ACHN (cell line): ENCODE data around the gene MST1R.
"Not testable (repeated sequence)": the region's sequence is repeated elsewhere in the genome, so short reads cannot be mapped to it uniquely, and the experiment has no call there.

ENCODE experiments used
- DNase-seq: peaks from one replicate; pipeline ENCODE4 v3.0.0-alpha.2; 2015
- in situ Hi-C: cut with HindIII; loops from 2 replicates; pipeline ENCODE4 v1.10.0; 2017; ENCODE audit warnings: low sequenced_read_pairs, low pct_ligation_motif_present, low pct_unique_long_range_greater_than_20kb

MST1R gene

DNA sequence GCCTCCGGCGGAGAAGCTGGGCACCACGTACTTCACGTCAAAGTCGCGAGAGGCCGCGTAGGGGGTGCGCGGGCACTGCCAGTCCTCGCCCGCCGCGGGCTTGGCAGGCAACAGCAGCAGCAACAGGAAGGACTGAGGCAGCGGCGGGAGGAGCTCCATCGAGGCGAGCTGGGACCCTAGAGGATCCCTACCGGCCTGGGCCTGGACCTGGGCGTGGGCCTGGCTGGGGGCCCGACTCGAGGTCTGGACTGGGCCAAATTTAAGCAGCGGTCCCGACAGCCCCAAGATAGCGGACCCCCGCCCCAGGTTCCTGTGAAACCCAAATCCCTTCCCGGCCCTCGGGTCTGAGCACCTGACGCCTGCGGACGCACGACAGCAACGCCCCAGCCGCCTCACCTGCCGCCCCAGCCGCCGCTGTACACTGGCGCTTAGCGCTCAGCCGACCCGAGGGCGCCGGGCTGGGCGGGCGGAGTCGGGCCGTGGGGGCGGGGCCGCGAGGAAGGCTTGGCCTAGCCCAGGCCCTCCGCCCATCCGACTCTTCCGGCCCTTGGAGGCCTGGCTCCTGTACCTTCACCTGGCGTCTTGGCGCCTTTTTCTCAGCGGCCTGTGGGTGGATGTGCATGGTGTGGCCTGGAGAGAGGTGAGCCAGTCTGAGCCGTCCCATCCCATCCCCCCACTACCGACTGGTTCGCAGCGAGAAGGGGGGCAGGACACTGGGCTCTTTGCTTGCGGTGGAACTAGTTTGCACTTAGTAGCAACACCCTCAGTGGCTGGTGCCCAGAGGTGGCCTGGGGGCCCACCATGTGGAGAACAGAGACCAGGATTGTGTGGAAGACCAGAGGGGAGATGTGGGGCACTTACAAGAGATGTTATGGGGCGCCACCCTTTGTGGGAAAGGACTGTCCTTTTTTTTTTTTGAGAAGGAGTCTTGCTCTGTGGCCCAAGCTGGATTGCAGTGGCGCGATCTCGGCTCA lies at the start of gene MST1R:
Gene MST1R, minus strand, starts transcription at position 423 of the 974 bp plus-strand sequence. Its CDS starts 264 bp downstream, at position 159.
- DNase-seq = peak; percentile 66
- in situ Hi-C loops = no loop called here

DNA sequence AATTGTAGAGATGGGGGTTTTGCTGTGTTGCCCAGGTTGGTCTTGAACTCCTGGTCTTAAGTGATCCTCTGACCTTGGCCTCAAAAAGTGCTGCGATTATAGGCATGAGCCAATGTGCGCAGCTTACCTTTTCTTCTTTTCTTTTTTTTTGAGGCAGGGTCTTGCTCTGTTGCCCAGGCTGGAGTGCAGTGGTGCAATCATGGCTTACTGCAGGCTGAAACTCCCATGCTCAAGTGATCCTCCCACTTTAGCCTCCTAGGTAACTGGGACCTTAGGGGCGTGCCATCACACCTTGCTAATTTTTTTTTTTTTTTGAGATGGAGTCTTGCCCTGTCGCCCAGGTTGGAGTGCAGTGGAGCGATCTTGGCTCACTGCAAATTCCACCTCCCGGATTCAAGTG lies 49.3 kb upstream of the MST1R start:
- no peak for DNase-seq
- in situ Hi-C loops = no loop called here

DNA sequence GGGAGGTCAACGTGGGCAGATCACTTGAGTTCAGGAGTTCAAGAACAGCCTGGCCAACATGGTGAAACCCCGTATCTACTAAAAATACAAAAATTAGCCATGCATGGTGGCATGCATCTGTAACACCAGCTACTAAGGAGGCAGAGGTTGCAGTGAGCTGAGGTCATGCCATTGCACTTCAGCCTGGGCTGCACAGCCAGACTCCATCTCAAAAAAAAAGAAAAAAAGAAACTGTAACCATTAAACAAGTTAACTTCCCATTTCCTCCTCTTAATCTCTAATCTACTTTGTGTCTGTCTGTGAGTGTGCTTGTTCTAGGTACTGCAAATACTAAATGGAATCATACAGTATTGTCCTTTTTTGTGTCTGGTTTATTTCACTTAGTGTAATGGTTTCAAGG lies 39.0 kb upstream of the MST1R start:
- in situ Hi-C loops = no loop called here
- no peak for DNase-seq

DNA sequence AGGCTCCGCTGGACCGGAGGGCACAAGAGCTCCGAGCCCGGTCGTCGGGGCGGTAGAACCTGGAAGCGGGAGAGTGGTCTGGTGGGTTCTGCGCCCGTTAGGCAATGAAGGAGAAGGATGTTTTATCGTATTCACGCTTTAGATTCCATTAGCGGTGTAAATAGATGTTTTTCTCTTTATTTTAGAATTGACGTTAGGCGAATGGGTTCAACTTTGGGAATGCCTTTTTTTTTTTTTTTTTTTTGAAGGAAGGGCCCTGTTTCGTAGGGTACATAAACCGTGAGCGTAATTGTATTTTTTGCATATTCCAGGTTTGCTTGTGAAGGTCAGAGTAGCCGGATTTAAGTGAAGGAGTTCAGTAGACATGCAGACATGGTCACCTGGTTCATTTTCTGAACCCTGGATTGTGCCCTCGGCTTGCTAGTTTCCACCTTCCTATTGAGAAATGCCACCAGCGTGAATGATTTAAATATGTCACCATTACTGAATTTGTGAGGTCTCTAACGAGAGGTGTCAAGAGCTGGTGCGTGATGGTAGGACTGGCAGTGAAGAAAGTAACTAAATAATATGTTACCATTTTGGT lies 37.1 kb upstream of the MST1R start:
- peak; percentile 6 for DNase-seq
- in situ Hi-C loops = no loop called here

DNA sequence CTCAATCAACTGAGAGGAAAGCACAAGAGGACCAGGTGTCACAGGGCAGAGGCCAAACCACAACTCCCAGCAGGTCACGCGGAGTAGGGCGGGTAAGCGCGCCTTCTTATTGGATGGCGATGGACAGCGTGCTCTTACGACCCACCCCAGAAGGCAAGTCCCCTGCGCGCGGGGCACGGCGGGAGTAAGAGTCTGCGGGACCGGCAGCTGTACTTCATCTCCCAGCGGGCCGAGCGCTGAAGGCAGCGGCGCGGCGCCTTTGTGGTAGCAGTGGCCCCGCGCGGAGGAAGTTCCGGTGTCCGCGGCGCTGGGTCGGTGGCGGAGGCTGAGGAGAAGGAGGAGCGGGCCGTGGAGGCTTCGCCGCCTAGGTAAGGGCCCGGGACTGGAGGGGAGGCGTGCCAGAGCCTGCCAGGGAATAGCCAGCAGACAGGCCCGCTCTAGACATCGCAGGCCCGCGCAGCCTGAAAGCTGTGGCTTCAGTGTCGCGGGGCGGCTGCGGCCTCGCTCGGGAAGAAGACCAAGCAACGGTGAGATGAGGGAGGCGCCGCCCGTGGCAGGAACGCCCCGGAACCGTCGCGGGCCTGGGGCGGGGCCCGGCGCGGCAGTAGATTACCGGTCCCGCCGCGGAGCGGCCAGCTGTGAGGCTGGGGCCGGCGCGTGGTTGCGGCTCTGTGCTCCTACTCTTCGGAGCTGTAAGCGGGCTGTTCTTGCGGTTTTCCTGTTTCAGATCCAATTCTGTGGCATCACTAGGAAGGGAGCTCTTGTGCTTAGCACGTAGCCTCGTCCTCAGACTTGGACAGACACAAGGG lies 36.4 kb upstream of the MST1R start, which contains the start of gene RBM6:
Gene RBM6, plus strand, starts transcription at position 293 of the 809 bp plus-strand sequence. CDS start 22,492 bp downstream, outside the sequence.
- peak; percentile 95 for DNase-seq
- in situ Hi-C loops = no loop called here

DNA sequence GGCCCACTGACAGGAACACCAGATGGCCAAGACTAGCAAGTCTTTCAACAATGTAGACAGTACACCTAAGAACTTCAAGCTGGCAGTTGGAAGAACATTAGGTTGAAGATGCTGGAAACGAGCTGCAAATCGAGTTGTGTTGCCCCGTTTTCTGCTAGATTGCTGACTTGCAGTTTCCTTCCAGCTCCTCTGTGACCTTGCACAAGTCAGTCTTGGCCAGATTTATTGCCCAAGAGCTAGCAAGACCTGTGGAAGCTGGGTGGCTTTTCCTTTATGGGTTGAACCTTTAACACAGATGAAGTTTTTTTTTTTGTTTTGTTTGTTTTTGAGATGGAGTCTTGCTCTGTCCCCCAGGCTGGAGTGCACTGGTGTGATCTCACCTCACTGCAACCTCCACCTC lies 33.4 kb upstream of the MST1R start:
- DNase-seq = no peak
- in situ Hi-C loops = no loop called here

DNA sequence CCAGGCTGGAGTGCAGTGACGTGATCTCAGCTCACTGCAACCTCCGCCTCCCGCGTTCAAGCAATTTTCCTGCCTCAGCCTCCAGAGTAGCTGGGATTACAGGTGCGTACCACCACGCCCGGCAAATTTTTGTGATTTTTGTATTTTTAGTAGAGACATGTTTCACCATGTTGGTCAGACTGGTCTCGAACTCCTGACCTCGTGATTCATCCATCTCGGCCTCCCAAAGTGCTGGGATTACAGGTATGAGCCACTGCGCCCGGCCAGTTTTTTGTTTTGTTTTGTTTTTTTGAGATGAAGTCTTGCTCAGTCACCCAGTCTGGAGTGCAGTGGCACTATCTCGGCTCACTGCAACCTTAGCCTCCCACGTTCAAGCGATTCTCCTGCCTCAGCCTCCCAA lies 28.6 kb upstream of the MST1R start:
- DNase-seq, in situ Hi-C loops: not testable (repeated sequence)

DNA sequence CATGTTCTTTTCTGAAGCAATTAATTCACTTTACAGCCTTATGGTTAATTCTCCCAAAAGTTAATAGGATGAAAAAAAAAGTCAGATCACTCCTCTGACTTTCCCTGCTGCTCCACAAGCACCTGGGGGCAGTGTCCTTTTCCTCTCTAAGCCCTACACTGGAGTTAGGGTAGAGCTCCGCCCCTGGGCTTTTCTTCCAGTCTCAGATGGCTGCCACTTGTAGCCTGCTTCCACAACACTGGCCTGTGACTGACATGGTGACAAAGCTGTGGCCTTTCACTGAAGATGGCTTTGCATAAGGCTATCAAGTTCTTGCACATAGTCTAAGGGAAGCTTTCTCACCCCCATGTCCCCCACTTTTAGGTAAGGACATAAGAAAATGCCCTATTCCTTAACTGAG lies 27.2 kb upstream of the MST1R start:
- in situ Hi-C loops = no loop called here
- peak; percentile 58 for DNase-seq

DNA sequence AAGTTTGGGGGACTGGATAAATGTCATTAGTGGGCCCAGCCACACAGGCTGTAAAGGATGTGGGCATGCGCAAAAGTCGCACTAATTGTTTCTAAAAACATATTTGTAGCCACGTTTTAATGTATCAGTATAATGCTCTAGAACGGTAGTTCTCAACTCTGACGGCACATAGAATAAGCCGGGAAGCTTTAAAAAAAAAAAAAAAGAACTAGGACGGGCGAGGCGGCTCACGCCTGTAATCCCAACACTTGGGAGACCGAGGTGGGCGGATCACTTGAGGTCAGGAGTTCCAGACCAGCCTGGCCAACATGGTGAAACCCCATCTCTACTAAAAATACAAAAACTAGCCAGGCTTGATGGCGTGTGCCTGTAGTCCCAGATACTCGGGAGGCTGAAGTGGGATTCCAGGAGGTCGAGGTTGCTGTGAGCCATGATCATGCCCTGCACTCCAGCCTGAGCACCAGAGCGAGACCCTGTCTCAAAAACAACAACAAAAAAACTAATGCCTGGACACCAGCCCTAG lies 26.6 kb upstream of the MST1R start:
- DNase-seq = no peak
- in situ Hi-C loops = no loop called here

DNA sequence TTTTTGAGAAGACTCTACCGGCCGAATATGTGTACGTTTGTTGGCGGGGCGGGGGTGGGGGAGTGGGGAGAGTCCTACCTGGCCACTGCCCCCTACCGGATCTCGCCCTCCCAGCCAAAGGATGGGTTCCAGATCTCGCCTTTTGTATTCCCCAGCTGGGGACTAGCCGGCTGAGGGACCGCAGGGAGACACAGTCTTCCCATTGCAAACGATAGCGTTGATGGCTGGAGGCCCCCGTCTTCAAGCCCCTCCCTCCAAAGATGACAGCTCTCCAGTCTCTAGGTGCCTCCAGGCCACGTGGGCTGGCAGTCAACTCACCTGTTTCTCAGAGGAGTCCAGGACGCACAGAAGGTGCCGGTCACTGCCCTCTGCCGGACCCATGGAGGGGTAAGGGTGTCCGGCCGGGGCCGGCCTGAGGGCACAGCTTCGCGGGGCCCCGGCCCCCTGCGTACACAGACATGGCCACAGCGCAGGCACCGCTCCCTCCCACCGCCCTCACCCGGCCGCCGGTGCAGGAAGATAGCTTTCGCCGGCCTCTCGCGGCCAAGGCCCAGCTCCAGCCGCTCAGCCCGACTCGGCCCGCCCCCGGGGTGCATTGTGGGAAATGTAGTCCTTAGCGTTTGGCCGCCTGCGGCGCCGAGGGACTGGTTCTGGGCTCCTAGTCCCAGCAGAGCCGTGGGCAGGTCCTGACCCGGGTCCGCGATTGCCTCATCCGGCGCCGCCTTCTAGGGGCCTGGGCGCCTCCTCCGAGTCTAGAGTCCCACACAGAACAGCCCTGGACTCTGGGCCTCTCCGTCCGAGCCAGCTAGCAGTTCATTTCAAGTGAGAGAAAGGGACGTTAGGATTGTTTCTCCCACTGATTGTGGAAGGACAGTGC lies 25.9 kb upstream of the MST1R start, which contains the start of gene MON1A:
Gene MON1A, minus strand, starts transcription at position 521 of the 877 bp plus-strand sequence. CDS start 16,465 bp downstream, outside the sequence.
- peak; percentile 84 for DNase-seq
- in situ Hi-C loops = no loop called here

DNA sequence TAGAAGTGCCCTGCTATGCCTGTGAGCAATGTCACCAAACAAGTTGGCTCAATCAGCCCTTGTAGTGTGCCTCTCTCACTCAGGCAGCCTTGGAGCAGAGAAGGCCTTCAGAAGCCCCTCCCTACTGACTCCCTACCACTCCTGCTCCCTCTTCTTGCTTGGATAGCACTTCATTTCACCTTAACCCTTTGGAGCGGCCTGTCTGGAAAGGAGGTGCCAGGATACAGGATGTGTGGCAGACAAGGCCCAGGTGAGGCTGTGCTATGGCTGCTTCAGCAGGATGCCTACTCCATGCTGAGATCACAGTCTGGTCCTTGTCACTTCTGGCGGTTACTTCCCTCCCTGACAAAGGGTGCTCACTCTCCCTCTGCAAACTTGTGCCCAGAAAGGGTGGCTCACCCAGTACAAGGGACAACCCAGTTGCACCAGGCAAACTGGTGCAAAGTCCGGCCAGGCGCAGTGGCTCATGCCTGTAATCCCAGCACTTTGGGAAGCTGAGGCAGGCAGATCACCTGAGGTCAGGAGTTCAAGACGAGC lies 24.9 kb upstream of the MST1R start:
- in situ Hi-C loops = no loop called here
- DNase-seq = no peak

DNA sequence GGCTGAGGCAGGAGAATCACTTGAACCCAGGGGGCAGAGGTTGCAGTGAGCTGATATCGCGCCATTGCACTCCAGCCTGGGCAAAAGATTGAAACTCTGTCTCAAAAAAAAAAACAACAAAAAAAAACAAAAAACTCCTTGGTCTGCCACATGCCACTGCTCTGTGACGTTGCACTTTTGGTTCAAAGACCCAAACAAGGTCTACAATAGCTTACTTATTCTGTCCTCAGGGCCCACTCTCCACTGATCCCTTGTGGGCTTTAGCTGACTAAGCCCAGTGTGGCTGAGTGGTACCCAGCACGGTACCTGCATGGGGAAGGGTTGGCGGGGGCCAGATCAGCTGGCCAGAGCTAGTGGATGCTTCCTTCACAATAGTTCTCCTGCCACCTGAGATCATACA lies 24.1 kb upstream of the MST1R start:
- in situ Hi-C loops = no loop called here
- no peak for DNase-seq

DNA sequence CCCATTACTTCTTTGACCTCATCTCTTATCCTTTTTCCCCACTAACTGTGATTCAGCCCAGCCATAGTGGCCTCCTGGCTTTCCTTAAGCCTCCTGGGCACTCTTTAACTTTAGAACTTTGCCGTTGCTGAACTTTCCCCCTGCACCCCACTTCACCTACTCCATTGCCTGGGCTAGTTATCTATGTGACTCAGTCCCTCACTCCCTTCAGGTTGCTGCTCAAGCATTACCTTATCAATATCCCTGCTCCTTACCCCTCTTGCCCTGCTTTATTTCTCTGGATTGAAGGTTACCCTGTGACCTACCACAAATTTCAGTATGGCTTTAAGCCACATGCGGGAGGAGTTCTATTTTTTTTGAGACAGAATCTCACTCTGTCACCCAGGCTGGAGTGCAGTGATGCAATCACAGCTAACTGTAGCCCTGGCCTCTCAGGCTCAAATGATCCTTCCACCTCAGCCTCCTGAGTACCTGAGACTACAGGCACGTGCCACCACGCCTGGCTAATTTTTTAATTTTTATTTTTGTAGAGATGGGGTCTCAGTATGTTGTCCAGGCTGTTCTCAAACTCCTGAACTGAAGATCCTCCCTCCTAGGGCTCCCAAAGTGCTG lies 22.6 kb upstream of the MST1R start:
- no peak for DNase-seq

DNA sequence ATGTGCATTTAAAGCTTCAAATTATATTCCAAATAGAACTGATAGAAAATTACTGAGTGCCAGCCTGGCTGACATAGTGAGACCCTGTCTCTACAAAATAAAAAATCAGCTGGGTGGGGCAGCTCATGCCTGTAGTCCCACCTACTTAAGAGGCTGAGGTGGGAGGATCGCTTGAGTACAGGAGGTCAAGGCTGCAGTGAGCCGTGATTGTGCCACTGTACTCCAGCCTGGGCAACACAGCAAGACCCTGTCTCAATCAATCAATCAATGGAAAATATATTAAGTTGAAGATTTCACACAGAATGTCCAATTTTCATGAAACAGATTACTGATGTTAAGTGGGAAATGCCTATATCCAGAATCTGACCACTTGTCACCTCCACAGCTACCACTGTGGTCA lies 21.8 kb upstream of the MST1R start:
- DNase-seq = no peak
- in situ Hi-C loops = no loop called here

More for the DNA sequence above, 22.6 kb upstream of the MST1R start:
- in situ Hi-C loops = no loop called here

DNA sequence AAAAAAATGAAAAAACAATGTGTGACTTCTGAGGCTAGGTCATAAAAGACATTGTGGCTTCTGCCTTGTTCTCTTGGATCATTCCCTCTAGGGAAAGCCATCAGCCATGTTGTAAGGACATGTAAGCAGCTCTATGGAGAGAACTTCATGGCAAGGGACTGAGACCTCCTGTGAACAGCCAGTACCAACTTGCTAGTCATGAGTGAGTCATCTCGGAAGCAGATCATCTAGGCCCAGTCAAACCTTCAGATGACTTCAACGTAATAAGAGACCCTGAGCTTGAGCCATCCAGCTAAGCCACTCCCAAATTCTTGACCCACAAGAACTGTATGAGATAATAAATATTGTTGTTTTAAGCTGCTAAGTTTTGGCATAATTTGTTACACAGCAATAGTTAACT lies 21.0 kb upstream of the MST1R start:
- in situ Hi-C loops = no loop called here
- DNase-seq = no peak

DNA sequence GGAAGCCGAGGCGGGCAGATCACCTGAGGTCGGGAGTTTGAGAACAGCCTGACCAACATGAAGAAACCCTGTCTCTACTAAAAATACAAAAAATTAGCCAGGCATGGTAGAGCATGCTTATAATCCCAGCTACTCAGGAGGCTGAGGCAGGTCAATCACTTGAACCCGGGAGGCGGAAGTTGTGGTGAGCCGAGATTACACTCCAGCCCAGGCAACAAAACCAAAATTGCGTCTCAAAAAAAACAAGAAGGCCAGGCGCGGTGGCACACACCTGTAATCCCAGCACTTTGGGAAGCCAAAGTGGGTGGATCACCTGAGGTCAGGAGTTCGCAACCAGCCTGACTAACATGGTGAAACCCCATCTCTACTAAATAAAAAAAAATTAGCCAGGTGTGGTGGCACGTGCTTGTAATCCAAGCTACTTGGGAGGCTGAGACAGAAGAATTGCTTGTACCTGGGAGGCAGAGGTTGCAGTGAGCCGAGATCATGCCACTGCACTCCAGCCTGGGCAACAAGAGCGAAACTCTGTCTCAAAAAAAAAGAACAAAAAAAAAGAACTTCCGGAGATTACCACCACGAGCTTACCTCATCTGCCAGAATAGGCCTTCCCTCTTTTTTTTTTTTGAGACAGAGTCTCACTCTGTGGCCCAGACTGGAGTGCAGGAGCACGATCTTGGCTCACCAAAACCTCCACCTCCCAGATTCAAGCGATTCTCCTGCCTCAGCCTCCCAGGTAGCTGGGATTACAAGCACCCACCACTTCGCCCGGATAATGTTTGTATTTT lies 14.3 kb upstream of the MST1R start:
- in situ Hi-C loops, DNase-seq: not testable (repeated sequence)
